ENCODE results near the gene ERVFRD-1. TPM values are rescaled to one million over a fixed set of nuclear protein-coding genes. Genes with fewer than 3 reads are reported as not detected.

Gene ERVFRD-1
- total and polyA plus RNA-seq, 2 of the 13 experiments (the other 11 are each of a cell fraction or from before 2014, with no cell fraction given), result not detected

GRCh38 chr6:11143394-11144371, 32.2 kb upstream of the ERVFRD-1 start (continued):
- TF ChIP-seq HBP1 (CRISPR knock-in tag; IDR thresholded peaks at IDR 0.05; ENCODE audit: low read depth) (peak; percentile 87), ZHX2 (IDR thresholded peaks at IDR 0.05; ENCODE audit: low read depth) (peak; percentile 90), ZHX2 (CRISPR knock-in tag; IDR thresholded peaks at IDR 0.05; ENCODE audit: borderline replicate concordance) (no peak), RNF2 (conservative IDR thresholded peaks at IDR 0.05; ENCODE audit: low read depth) (peak; percentile 86), ELF3 (CRISPR knock-in tag; IDR thresholded peaks at IDR 0.05) (peak; percentile 83), BATF2 (CRISPR knock-in tag; IDR thresholded peaks at IDR 0.05) (0 out of 2 replicates have a peak, but pooled peaks have one; percentile 55), ZNF605 (CRISPR knock-in tag; IDR thresholded peaks at IDR 0.05) (0 out of 2 replicates have a peak, but pooled peaks have one; percentile 18), ZNF562 (CRISPR knock-in tag; IDR thresholded peaks at IDR 0.05; ENCODE audit: borderline replicate concordance) (0 out of 2 replicates have a peak, but pooled peaks have one; percentile 40), CBFB (CRISPR knock-in tag; IDR thresholded peaks at IDR 0.05) (0 out of 2 replicates have a peak, but pooled peaks have one; percentile 43), SRY (CRISPR knock-in tag; IDR thresholded peaks at IDR 0.05) (peak; percentile 51; the same call in 1 of the 2 replicates), ARID3A (IDR thresholded peaks at IDR 0.05; ENCODE audit: low read depth, low read length) (no peak), NCOA1 (CRISPR knock-in tag; IDR thresholded peaks at IDR 0.05) (peak; percentile 58; the same call in 1 of the 2 replicates), ZNF20 (CRISPR knock-in tag; IDR thresholded peaks at IDR 0.05) (no peak), ZFP90 (CRISPR knock-in tag; IDR thresholded peaks at IDR 0.05; ENCODE audit: borderline replicate concordance) (no peak), EEA1 (CRISPR knock-in tag; IDR thresholded peaks at IDR 0.05; ENCODE audit: borderline replicate concordance) (peak; percentile 80), ZNF513 (CRISPR knock-in tag; conservative IDR thresholded peaks at IDR 0.05) (no peak), SCMH1 (CRISPR knock-in tag; IDR thresholded peaks at IDR 0.05; ENCODE audit: borderline replicate concordance) (no peak)

Measured in HepG2 (cell line).